Measurements from ENCODE around the gene MARCO.

DNA sequence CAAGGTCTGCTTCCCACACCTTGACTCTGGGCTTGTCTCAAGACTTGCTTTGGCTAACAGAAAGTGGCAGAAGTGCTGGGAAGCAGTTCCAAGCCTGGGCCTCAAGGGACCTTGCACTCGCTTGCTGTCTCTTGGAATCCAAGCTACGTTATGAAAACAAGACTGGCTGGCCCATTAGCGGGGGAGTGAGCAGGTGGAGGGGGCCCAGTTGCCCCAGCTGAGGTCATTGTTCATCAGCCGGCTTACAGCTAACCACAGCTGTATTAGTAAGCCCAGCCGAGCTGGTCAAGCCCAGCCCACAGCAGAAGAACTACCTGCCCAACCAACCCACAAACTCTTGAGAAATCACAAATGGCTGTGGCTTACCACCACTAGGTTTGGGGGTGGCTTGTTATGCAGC is 63.1 kb downstream of the MARCO start:
- TF ChIP-seq CTCF (IDR thresholded peaks at IDR 0.05; ENCODE audit: insufficient read depth, low read depth, low read length) (no peak), EZH2 (IDR thresholded peaks at IDR 0.05; ENCODE audit: insufficient read depth, low read length) (no peak)

All from astrocyte (in vitro differentiated cells and primary cell).